Caco-2 (cell line): Measurements from ENCODE around the gene GTF2E1. TPM values are rescaled to one million over a fixed set of nuclear protein-coding genes. Genes with fewer than 3 reads are reported as not detected.

ENCODE experiments used
- BruUV-seq: library from RNA; stranded (reverse); fragments of 400-500 nt; replicated peaks from 2 replicates; lab custom pipeline; 2021; lab: Mats Ljungman, UMichigan
- CTCF ChIA-PET: fragments of 300-600 bp; sonication (Branson Sonifier 250); formaldehyde crosslinking; loops from one replicate; lab custom pipeline; 2022; ENCODE audit warnings: antibody characterized with exemption; lab: Charles Lee
- POLR2A ChIA-PET: fragments of 300-600 bp; sonication (Branson Sonifier 250); formaldehyde crosslinking; loops from one replicate; lab custom pipeline; 2022; ENCODE audit warnings: antibody characterized with exemption; lab: Charles Lee
- DNase-seq, 2 experiments: peaks; one replicate each; pipeline versions ENCODE4 v3.0.0 to v3.0.0-alpha.2; 2020 to 2022
- H3K27me3 ChIP-seq: replicated peaks from 2 replicates; pipeline ENCODE4 v1.6.0; 2011; ENCODE audit warnings: low read length; ENCODE audit not compliant: control insufficient read depth, insufficient read depth
- H3K36me3 ChIP-seq: 2 replicates; pipeline ENCODE4 v1.5.1; 2011; ENCODE audit warnings: low read length; ENCODE audit not compliant: control insufficient read depth, insufficient read depth
- H3K4me1 ChIP-seq: fragments of 250-450 bp; sonication (Bioruptor Pico); 2 replicates; pipeline ENCODE4 v1.5.1; 2020; ENCODE audit warnings: mild to moderate bottlenecking
- H3K4me3 ChIP-seq: 2 replicates; pipeline ENCODE4 v1.5.1; 2011; ENCODE audit warnings: low read depth, mild to moderate bottlenecking, control low read depth, low read length
- H3K9me3 ChIP-seq: fragments of 250-450 bp; sonication (Bioruptor Pico); 2 replicates; pipeline ENCODE4 v1.5.1; 2020; ENCODE audit warnings: mild to moderate bottlenecking, moderate library complexity
- H3K27ac Mint-ChIP-seq: one replicate; pipeline ENCODE4 v1.8.0; 2022; ENCODE audit warnings: mixed read lengths; ENCODE audit not compliant: unreplicated experiment
- H3K27me3 Mint-ChIP-seq: one replicate; pipeline ENCODE4 v1.8.0; 2022; ENCODE audit warnings: mixed read lengths; ENCODE audit not compliant: insufficient read depth, unreplicated experiment
- H3K36me3 Mint-ChIP-seq: one replicate; pipeline ENCODE4 v1.8.0; 2022; ENCODE audit warnings: mild to moderate bottlenecking, mixed read lengths; ENCODE audit not compliant: insufficient read depth, unreplicated experiment
- H3K4me1 Mint-ChIP-seq: one replicate; pipeline ENCODE4 v1.8.0; 2022; ENCODE audit warnings: low read depth, mixed read lengths; ENCODE audit not compliant: unreplicated experiment
- H3K4me3 Mint-ChIP-seq: one replicate; pipeline ENCODE4 v1.8.0; 2022; ENCODE audit warnings: mild to moderate bottlenecking, moderate library complexity, mixed read lengths; ENCODE audit not compliant: unreplicated experiment
- H3K9me3 Mint-ChIP-seq: one replicate; pipeline ENCODE4 v1.8.0; 2022; ENCODE audit warnings: mixed read lengths; ENCODE audit not compliant: unreplicated experiment
- intact Hi-C: fragments of 100-400 bp; cut with micrococcal nuclease; formaldehyde crosslinking; loops from one replicate; pipeline ENCODE4 v1.10.0; 2022; ENCODE audit not compliant: unreplicated experiment
- total RNA-seq: library from RNA; stranded (reverse); gene quantifications from 2 replicates; pipeline ENCODE4 v1.2.3, GENCODE V29; 2022
- TF ChIP-seq, protein P1 (sequence below), 2 experiments: fragments of 200-600 bp in 1 of 2; IDR thresholded peaks; 1 replicate in 1 of 2; 2 replicates in 1 of 2; pipeline versions ENCODE4 v1.5.1 to v1.8.0; 2011 to 2022; ENCODE audit warnings: antibody characterized with exemption in 1 of 2, control low read depth in 1 of 2, inconsistent platforms in 1 of 2, low read depth in 1 of 2, low read length in 1 of 2, mild to moderate bottlenecking in 1 of 2, moderate library complexity in 1 of 2; ENCODE audit not compliant: insufficient read depth in 1 of 2, severe bottlenecking in 1 of 2, unreplicated experiment in 1 of 2

GTF2E1 gene
- total RNA-seq, 1 experiment from 2014 or later: 30.6 TPM

DNA sequence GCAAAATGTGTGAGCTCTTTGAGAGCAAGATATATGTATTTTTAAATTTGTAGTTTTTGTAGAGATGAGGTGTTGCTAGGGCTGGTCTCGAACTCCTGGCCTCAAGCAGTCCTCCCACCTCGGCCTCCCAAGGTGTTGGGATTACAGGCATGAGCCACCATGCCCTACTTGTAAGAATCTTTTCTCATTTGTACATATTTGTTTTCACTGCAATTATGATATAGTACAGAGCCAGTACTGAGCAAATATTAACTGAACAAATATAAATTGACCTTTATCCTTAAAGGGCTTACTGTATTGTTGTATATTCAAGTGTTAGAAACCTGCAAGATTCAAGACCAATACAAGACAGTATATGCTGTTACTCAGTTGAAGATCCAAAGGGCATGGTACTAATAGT lies 53.4 kb downstream of the GTF2E1 start:
- DNase-seq: peak; percentile 24 to 43
- CTCF ChIA-PET: no interaction called here

DNA sequence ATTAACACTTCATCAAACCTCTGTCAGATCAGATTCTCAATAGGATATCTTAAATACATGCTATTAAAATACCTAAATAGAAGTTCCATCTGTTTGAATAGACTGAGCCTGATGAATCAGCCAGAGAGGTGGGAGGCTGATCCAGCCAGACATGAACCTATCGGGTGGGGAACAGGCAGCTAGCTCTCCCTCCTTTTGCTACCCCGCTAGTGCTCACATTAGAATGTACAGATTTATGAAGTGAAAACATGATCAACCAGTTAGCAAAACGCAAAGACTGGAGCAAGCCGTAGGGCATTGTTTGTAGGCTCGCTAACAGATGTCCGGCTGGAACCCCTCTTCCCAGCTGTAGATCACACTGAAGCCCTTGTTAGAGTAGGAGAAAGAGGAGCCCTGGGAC lies 54.4 kb downstream of the GTF2E1 start:
- BruUV-seq: no TSS peak
- DNase-seq: no peak
- H3K9me3 Mint-ChIP-seq: no peaks in the 10 kb centered on the region
- no peaks in the 10 kb centered on the region for H3K27me3 Mint-ChIP-seq
- Histone ChIP-seq H3K27me3 (no peaks in the 10 kb centered on the region), H3K4me1 (peaks cover 15% of the 10 kb centered on the region), H3K36me3 (no peaks in the 10 kb centered on the region), H3K4me3 (no peak overlapping the region), H3K9me3 (no peaks in the 10 kb centered on the region)
- POLR2A ChIA-PET: no interaction called here
- intact Hi-C loops: loop anchor here (5.0 kb wide), 1 partner anchor 55 kb away; the partner anchor contains the start of genes GTF2E1 and RABL3
- CTCF ChIA-PET: no interaction called here
- H3K27ac Mint-ChIP-seq: no peak overlapping the region
- no peaks in the 10 kb centered on the region for H3K4me1 Mint-ChIP-seq
- no peaks in the 10 kb centered on the region for H3K36me3 Mint-ChIP-seq
- no peak overlapping the region for H3K4me3 Mint-ChIP-seq
- TF ChIP-seq, protein P1, sequence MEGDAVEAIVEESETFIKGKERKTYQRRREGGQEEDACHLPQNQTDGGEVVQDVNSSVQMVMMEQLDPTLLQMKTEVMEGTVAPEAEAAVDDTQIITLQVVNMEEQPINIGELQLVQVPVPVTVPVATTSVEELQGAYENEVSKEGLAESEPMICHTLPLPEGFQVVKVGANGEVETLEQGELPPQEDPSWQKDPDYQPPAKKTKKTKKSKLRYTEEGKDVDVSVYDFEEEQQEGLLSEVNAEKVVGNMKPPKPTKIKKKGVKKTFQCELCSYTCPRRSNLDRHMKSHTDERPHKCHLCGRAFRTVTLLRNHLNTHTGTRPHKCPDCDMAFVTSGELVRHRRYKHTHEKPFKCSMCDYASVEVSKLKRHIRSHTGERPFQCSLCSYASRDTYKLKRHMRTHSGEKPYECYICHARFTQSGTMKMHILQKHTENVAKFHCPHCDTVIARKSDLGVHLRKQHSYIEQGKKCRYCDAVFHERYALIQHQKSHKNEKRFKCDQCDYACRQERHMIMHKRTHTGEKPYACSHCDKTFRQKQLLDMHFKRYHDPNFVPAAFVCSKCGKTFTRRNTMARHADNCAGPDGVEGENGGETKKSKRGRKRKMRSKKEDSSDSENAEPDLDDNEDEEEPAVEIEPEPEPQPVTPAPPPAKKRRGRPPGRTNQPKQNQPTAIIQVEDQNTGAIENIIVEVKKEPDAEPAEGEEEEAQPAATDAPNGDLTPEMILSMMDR (IDR thresholded peaks at IDR 0.05; ENCODE audit: insufficient read depth in 1 of 2, low read depth in 1 of 2, low read length in 1 of 2, severe bottlenecking in 1 of 2, unreplicated experiment in 1 of 2): no peak

More for the DNA sequence above, 53.4 kb downstream of the GTF2E1 start:
- no peak overlapping the region for H3K27ac Mint-ChIP-seq
- Histone ChIP-seq H3K4me3 (no peak overlapping the region), H3K4me1 (peaks cover 15% of the 10 kb centered on the region), H3K36me3 (no peaks in the 10 kb centered on the region), H3K9me3 (no peaks in the 10 kb centered on the region), H3K27me3 (no peaks in the 10 kb centered on the region)
- no peaks in the 10 kb centered on the region for H3K9me3 Mint-ChIP-seq
- H3K27me3 Mint-ChIP-seq: no peaks in the 10 kb centered on the region
- H3K36me3 Mint-ChIP-seq: no peaks in the 10 kb centered on the region
- intact Hi-C loops: loop anchor here (1.0 to 5.0 kb wide), 2 partner anchors 54 to 235 kb away; partner anchors contain the start of genes GTF2E1 and RABL3
- no peaks in the 10 kb centered on the region for H3K4me1 Mint-ChIP-seq
- no TSS peak for BruUV-seq
- no peak overlapping the region for H3K4me3 Mint-ChIP-seq
- POLR2A ChIA-PET: no interaction called here
- TF ChIP-seq, protein P1 (IDR thresholded peaks at IDR 0.05; ENCODE audit: insufficient read depth in 1 of 2, low read depth in 1 of 2, low read length in 1 of 2, severe bottlenecking in 1 of 2, unreplicated experiment in 1 of 2): no peak

DNA sequence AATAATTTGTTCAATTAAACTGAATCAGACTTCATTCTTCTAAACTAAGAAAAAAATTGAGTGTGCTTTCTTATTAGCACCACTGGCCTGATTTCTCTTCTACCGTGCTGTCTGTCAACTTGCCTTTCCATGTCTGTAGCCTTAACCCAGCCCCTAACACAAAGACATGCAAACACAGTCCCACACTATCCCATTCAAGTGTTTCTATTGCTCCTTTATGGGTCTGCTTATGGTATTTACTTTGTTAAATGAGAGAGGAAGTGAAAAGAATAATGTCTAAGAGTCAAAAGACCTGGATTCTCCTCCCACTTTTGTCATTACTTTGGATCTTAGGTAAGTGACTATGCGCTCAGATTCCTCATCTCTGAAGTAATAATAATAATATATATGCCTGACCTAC lies 55.3 kb downstream of the GTF2E1 start:
- CTCF ChIA-PET: no interaction called here
- no TSS peak for BruUV-seq
- no peak overlapping the region for H3K27ac Mint-ChIP-seq

More for the DNA sequence above, 55.3 kb downstream of the GTF2E1 start:
- intact Hi-C loops: loop anchor here (5.0 kb wide), 1 partner anchor 56 kb away; the partner anchor contains the start of genes GTF2E1 and RABL3
- H3K27me3 Mint-ChIP-seq: no peaks in the 10 kb centered on the region
- no peak for DNase-seq
- POLR2A ChIA-PET: no interaction called here
- H3K9me3 Mint-ChIP-seq: no peaks in the 10 kb centered on the region
- TF ChIP-seq, protein P1 (IDR thresholded peaks at IDR 0.05; ENCODE audit: insufficient read depth in 1 of 2, low read depth in 1 of 2, low read length in 1 of 2, severe bottlenecking in 1 of 2, unreplicated experiment in 1 of 2): no peak
- Histone ChIP-seq H3K36me3 (no peaks in the 10 kb centered on the region), H3K4me3 (no peak overlapping the region), H3K4me1 (peaks cover 15% of the 10 kb centered on the region), H3K9me3 (no peaks in the 10 kb centered on the region), H3K27me3 (no peaks in the 10 kb centered on the region)
- H3K4me1 Mint-ChIP-seq: no peaks in the 10 kb centered on the region
- no peaks in the 10 kb centered on the region for H3K36me3 Mint-ChIP-seq
- no peak overlapping the region for H3K4me3 Mint-ChIP-seq
